SK-N-DZ (cell line): ENCODE data around the gene TXNDC16.

ENCODE experiments used
- DNase-seq: peaks from one replicate; pipeline ENCODE4 v3.0.0-alpha.2; 2015; ENCODE audit warnings: low spot score

Gene TXNDC16

DNA sequence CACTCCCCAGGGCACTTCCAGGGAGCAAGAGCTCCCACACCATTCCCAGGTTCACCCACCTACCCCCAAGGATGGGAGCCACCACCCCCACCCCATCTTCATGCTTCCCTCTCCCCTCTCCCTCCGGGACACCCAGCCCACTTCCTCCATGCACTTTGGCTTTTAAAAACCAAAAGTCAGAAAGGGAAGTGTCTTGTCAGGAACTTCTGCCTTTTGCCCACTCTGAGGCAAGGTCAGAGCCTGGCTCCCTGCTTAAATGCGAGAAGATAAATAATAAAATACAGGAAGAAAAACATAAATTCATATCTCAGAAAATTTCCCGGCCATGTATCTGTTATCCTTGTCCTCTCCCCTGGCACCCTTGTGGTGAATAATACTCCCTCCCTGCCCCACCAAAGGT, 156.6 kb downstream of the TXNDC16 start:
- no peak for DNase-seq

DNA sequence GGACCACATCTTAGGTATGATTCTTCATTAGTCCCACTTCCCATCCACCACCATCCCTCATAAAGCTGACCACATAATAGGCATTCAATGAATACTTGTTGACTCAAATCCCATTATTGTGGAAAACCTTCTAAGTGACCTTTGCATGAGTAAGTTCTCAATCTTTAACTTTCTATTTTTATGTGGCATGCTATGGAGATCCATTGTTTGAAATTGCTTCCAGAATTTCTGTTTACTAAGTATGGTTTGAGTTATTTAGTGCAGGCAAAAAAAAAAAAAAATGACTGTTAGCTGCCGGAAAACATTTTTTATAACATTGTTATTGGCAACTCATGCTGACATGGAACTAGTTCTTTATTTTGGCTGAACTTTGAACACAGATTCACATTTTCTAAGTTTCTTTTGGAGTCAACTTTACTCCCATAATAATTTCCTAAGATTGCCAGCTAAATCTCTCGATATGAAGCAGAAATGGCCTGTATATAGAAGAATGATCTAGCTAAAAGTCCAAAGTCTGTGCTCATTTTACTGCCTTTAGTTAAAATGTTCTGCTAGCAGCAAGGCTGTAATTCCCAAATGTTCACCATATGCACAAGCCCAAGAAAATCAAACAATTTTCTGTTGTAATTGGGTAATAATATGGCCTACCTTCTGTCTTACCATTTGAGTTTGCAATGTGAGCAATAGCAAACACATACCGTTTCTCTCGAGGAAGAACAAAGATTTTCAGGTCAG, 160.3 kb downstream of the TXNDC16 start:
- DNase-seq, result no peak
